ENCODE data around the gene RTN4. TPM values are rescaled to one million over a fixed set of nuclear protein-coding genes. Genes with fewer than 3 reads are reported as not detected.

RTN4 gene
- total and polyA plus RNA-seq, 2 experiments from 2014 or later, result 284 to 455 TPM

GRCh38 chr2:55012672-55013484, 37.4 kb downstream of the RTN4 start:
- H2AFZ ChIP-seq, result no peak overlapping the region
- peak overlapping the region; percentile 81 for H3K27ac ChIP-seq
- no peaks in the 10 kb centered on the region for H3K27me3 ChIP-seq
- H4K20me1 ChIP-seq (ENCODE audit: insufficient read depth, poor library complexity, severe bottlenecking), result peaks cover 90% of the 10 kb centered on the region
- H3K4me3 ChIP-seq, result no peak overlapping the region
- 46% methylated on average over 2 of the region's 2 CpGs for WGBS (ENCODE audit: low lambda C conversion rate, missing lambda C conversion rate)
- peak overlapping the region; percentile 74 for H3K4me2 ChIP-seq
- no peak for DNase-seq (ENCODE audit: low spot score)
- peaks cover 98% of the 10 kb centered on the region for H3K79me2 ChIP-seq
- peaks cover 42% of the 10 kb centered on the region for H3K4me1 ChIP-seq (ENCODE audit: insufficient read depth)
- no peaks in the 10 kb centered on the region for H3K9me2 ChIP-seq (replicated peaks; ENCODE audit: insufficient read depth)
- no peaks in the 10 kb centered on the region for H3K36me3 ChIP-seq (replicated peaks; ENCODE audit: insufficient read depth, low read depth)
- H3K9me3 ChIP-seq (ENCODE audit: low read depth), result no peaks in the 10 kb centered on the region
- TF ChIP-seq CTCF (IDR thresholded peaks at IDR 0.05; ENCODE audit: poor library complexity) (no peak), EZH2phosphoT487 (IDR thresholded peaks at IDR 0.05; ENCODE audit: low read depth, severe bottlenecking, unreplicated experiment) (no peak), EZH2 (IDR thresholded peaks at IDR 0.05; ENCODE audit: borderline replicate concordance) (no peak)

GRCh38 chr2:55011831-55012671, 38.2 kb downstream of the RTN4 start:
- H3K79me2 ChIP-seq, result peaks cover 98% of the 10 kb centered on the region

GRCh38 chr2:55010915-55011314, 39.3 kb downstream of the RTN4 start:
- Histone ChIP-seq H2AFZ (no peak overlapping the region), H3K4me2 (peak overlapping the region; percentile 74), H3K9me2 (replicated peaks; ENCODE audit: insufficient read depth) (no peaks in the 10 kb centered on the region), H3K36me3 (replicated peaks; ENCODE audit: insufficient read depth, low read depth) (no peaks in the 10 kb centered on the region), H3K27me3 (no peaks in the 10 kb centered on the region), H4K20me1 (ENCODE audit: insufficient read depth, poor library complexity, severe bottlenecking) (peaks cover 91% of the 10 kb centered on the region), H3K9me3 (ENCODE audit: low read depth) (no peaks in the 10 kb centered on the region), H3K79me2 (peaks cover 98% of the 10 kb centered on the region), H3K4me3 (no peak overlapping the region), H3K27ac (peak overlapping the region; percentile 81), H3K4me1 (ENCODE audit: insufficient read depth) (peaks cover 56% of the 10 kb centered on the region)
- TF ChIP-seq EZH2 (IDR thresholded peaks at IDR 0.05; ENCODE audit: borderline replicate concordance), result no peak
- peak; percentile 20 for DNase-seq (ENCODE audit: low spot score)
- 77% methylated on average over 2 of the region's 2 CpGs for WGBS (ENCODE audit: low lambda C conversion rate, missing lambda C conversion rate)

More at GRCh38 chr2:55011831-55012671, 38.2 kb downstream of the RTN4 start:
- Histone ChIP-seq H4K20me1 (ENCODE audit: insufficient read depth, poor library complexity, severe bottlenecking) (peaks cover 91% of the 10 kb centered on the region), H3K9me2 (replicated peaks; ENCODE audit: insufficient read depth) (no peaks in the 10 kb centered on the region), H3K36me3 (replicated peaks; ENCODE audit: insufficient read depth, low read depth) (no peaks in the 10 kb centered on the region), H3K4me2 (peak overlapping the region; percentile 74), H3K4me1 (ENCODE audit: insufficient read depth) (peaks cover 47% of the 10 kb centered on the region), H3K27me3 (no peaks in the 10 kb centered on the region), H3K27ac (peak overlapping the region; percentile 81), H3K9me3 (ENCODE audit: low read depth) (no peaks in the 10 kb centered on the region), H2AFZ (no peak overlapping the region), H3K4me3 (no peak overlapping the region)
- WGBS (ENCODE audit: low lambda C conversion rate, missing lambda C conversion rate), result 34% methylated on average over 6 of the region's 6 CpGs
- TF ChIP-seq EZH2 (IDR thresholded peaks at IDR 0.05; ENCODE audit: borderline replicate concordance) (no peak), CTCF (IDR thresholded peaks at IDR 0.05; ENCODE audit: poor library complexity) (no peak), EZH2phosphoT487 (IDR thresholded peaks at IDR 0.05; ENCODE audit: low read depth, severe bottlenecking, unreplicated experiment) (no peak)
- no peak for DNase-seq (ENCODE audit: low spot score)
